ENCODE results near the gene MAFG.
"Not testable (repeated sequence)": the region's sequence is repeated elsewhere in the genome, so short reads cannot be mapped to it uniquely, and the experiment has no call there.

Gene MAFG

DNA sequence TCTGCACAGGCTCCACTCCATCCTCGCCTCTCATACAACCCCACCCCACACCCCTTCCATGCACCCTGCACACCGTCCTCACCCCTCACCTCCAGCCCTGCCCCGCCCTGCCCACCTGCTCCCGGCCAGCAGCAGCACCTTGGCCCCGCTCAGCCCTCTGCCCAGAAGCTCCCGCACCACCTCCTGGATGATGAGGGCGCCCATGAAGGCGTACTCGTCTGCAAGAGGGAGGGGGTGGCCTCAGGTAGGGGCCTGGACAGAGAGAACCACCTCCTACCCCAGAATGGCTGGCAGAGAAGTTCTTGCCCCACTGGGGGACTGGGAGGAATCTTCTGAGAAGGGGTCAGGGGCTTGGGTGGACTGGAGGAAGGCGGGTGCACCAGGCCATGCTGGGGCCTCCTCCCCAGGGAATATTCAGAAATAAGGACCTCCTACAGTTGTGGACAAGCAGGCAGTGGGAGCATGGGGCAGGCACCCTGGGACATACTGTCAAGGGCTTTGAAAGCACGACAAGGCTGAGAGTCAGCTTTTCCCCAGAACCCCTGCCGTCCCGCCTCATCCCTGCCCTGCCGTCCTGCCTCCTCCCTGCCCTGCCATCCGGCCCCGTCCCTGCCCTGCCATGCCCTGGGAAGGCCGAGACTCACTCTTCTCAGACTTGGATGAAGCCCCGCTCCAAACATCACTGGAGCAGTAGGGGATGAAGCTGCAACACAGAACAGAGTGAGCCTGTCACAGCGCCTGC, 30.3 kb upstream of the MAFG start:
- DNase-seq = no peak

DNA sequence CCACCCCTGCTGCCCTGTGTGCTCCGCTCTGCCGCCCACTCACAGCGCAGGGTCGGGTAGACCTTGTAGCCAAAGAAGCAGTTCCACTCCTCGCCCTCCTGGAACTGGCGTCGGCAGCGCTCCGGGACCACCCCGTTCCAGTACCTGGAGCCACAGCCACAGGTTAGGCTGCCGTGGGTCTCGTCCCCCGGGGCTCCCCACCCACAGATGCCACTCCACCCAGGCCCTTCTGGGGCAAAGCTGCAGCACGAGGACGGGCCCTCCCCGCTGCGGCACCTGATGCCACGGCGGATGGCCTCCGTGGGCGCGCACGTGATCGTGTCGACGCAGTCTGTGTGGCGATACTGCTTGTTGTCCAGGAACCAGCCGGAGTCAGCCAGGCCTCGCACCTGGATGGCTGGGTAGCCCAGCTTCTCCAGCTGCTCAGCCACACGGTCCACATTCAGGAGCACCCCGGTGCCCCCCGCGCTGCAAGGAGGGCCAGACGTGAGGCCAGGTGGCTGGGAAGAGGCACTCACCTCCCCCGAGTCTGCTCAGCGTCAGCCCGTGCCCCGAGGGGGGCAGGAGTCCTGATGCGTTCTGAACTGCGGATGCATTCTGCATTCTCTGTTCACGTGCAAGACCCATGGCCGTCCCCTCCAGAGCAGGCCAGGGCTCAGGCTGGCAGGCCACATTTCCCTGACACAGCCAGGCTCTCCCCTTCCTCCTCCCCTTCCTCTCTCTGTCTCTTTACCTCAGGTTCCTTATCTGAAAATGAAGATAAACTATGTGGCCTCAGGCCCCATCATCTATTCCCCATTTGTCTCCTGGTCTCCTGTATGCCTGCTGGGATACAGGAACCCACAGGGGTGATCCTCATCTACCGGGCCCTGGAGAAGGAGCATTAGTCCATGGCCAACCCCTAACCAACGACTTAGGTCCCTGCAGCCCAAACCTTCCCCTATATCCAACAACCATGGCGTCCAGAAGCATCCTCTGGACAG, 29.4 kb upstream of the MAFG start:
- no peak for DNase-seq

DNA sequence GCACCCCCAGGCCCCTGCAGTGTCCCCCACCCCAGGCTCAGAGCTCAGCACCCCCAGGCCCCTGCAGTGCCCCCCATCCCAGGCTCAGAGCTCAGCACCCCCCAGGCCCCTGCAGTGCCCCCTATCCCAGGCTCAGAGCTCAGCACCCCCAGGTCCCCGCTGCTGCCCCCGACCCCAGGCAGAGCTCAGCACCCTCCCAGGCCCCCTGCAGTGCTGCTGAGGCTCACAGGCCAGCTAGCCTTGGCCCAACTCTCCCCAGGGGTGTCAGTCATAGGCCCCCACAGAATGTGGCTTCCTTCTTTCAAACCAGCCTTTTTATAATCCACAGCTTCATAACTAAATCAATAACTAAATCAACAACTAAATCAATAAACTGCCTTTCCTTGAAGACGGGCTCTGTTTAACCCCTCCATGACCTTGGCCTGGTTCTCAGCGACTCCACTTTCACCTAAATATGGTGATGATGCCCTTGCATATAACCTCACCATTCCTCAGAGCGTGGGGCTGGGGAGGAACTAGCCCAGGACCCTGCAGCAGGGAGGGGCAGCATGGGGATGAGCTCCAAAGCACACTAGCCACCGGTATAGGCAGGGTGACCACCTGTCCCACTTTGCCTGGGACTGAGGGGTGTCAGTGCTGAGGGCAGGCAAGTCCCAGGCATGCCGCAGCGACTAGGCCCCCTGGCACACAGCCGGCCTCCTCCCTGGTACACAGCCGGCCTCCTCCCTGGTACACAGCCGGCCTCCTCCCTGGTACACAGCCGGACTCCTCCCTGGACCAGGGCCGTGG, 28.4 kb upstream of the MAFG start:
- no peak for DNase-seq

DNA sequence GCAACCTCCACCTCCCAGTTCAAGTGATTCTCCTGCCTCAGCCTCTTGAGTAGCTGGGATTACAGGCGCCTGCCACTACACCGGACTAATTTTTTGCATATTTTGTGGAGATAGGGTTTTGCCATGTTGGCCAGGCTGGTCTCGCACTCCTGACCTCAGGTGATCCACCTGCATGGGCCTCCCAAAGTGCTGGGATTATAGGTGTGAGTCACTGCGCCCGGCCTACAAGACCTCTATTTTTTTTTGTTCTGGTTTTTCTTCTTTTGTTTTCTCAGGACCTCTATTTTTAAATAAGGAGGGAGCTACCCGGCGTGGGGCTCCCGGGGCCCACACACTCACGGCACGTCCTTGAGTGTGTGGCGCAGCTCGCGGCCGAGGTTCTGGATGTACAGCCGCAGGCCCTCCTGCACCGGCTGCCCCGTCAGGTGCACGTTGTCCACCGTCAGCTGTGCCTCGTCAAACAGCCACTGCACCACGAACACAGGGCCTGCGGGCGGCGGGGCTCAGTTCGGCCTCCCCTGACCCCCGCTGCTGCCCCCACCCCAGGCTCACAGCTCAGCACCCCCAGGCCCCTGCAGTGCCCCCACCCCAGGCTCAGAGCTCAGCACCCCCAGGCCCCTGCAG, 27.6 kb upstream of the MAFG start:
- DNase-seq = no peak

DNA sequence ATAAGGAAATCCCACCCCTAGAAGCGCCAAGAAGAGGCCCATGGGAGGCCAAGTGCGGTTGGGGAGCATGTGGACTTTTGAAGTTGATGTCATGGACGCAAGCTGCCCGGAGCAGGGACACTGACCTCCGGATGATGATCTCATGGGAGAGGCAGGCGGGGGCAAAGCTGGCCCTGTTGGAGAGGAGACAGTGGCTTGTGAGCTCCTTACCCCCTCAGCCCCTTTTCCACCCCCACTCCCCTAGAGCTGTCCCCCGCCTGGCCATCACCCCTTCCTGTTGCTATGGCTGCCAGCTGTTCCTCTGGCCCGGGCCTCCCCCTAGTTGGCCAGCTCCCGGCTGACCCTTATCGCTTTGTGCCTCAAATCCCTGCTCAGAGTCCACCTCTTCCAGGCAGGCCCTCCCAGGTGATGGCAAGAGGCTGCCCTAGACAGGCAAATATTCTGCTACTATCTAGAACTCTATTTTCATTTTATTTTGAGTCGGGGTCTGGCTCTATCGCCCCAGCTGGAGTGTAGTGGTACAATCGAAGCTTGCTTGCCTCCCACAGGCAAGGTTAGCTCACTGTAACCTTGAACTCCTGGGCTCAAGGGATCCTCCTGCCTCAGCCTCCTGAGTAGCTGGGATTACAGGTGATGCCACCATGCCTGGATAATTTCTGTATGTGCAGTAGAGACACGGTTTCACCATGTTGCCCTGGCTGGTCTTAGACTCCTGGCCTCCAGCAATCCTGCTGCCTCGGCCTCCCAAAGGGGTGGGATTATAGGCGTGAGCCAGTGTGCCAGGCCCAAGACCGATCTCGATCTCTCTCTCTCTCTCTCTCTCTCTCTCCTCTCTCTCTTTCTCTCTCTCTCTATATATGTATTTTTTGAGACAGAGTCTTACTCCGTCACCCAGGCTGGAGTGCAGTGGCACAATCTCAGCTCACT, 26.9 kb upstream of the MAFG start:
- no peak for DNase-seq

DNA sequence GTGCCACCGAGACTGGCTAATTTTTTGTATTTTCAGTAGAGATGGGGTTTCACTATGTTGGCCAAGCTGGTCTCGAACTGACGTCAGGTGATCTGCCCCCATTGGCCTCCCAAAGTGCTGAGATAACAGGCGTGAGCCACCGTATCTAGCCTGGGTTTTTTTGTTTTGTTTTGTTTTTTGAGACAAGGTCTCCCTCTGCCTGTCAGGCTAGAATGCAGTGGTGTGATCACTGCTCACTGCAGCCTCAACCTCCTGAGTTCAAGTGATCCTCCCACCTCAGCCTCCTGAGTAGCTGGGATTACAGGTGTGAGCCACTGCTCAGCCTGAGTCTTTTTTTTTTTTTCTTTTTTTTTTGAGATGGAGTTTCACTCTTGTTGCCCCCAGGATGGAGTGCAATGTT, 25.9 kb upstream of the MAFG start:
- not testable (repeated sequence) for DNase-seq

DNA sequence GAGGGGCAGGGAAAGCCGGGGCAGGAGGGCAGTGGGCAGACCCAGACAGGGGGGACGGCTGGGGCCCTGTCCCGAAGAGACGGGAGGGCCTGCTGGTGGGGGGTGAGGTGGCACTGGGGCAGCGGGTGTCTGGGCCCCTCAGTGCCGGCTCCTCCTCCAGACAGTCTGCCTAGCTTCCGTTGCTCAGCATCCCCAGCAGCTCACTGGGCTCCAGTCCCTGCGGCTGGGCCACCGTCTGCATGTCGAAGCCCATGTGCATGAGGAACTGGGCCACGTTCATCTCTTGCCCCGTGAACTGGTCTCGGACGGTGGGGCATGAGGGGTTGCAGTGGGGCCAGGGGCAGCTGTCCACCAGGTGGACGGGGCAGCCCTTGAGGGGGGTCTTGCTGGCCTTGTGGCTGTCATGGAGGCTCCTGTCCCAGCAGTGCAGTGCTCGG, 25.3 kb upstream of the MAFG start:
- no peak for DNase-seq

DNA sequence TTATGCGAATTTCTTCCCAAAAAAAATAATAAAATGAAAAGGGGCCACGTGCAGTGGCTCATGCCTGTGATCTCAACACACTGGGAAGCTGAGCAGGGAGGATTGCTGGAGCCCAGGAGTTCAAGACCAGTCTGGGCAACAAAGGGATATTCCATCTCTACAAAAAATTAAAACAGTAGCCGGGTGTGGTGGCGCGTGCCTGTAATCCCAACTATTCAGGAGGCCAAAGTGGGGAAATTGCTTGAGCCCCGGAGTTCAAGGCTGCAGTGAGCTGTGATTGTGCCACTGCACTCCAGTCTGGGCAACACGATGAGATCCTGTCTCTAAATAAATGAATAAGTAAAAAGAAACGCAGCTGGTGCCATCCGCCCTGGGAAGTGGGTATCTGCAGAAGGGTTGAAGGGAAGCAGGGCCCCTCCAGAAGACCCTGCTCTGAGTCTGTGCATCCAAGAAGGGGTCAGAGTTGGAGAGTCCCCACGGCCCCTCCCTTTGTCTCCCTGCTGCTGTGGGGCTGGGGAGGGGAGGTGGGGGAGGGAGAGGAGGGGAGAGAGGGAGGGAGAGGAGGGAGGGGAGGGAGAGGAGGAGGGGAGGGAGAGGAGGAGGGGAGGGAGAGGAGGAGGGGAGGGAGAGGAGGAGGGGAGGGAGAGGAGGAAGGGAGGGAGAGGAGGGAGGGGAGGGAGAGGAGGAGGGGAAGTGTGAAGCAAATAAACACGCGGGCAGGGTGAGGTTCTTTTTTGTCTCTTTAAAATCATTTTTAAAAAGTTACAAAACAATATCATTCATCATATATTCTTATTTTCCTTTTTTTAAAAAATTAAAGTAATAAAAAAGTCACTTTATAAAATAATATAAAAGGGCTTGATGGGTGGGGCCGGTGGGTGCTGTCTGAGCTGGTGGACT, 24.5 kb upstream of the MAFG start:
- DNase-seq = no peak

DNA sequence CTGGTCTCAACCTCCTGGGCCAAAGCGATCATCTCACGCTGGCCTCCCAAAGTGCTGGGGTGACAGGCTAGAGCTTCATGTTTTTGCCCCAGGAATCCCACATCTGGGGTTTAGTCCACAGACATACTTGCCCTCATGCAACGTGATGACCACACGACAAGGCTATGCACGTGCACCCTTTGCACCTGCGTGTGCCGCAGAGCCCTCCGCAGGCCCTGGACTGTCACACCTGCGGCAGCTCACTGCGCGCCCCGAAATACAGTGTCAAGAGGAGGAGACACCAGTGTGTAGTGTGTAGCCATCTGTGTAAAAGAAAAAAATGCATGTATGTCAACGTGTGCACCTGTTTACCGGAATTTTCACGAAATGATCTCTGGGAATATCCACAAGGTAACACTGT, 23.0 kb upstream of the MAFG start:
- DNase-seq = no peak

DNA sequence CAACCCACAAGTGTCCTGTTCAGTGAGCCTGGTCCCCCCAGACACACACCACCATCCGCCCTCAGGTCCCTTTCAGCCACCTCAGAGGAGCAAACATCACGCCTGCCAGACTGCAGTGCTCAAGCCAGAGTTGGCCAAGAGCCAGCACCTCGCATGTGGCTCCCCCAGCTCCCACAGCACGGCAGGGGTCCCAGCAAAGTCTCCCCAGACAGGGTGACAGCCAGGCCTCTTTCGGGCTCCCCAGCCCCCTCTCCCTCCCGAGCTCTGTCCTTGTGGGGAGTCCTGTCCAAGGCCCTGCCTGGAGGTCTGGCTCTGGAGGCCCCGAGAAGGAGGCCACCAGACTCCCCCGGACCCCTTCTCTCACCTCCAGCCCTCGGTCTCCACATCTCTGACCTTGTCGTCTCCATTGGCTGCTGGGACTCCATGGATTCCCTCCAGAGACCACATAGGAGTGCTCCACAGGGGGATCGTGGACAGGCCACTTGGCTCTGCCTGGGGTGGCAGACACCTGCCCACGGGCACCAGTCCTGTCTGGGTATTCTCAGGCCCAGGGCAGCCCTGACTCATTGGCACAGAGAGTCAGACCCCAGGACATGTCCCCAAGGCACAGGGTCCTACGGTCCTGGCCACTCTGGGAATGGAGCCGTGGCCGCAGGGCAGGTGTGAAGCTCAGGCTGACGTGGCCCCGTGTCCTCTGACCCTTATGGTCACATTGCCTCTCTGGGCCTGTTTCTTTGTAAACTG, 21.3 kb upstream of the MAFG start:
- DNase-seq = no peak

DNA sequence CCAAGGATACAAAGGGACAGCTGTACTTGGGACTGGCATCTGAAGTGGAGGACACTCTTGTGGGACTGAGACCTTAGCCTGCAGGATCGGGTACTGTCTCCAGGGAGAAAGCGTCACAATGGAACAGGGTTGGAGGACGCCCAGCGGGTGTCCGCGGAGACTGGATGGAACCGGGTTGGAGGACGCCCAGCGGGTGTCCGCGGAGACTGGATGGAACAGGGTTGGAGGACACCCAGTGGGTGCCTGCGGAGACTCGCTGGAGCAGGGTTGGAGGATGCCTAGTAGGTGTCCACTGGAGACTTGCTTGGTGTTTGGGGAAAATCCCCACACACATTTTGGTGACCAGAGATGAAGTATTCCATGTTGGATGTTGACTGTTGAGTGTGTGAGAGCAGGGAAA, 19.7 kb upstream of the MAFG start, which contains the start of gene MYADML2:
MYADML2 (minus strand) TSS at position 45 of the 400 bp plus-strand sequence. CDS start 5,492 bp downstream, outside the sequence.
- no peak for DNase-seq

DNA sequence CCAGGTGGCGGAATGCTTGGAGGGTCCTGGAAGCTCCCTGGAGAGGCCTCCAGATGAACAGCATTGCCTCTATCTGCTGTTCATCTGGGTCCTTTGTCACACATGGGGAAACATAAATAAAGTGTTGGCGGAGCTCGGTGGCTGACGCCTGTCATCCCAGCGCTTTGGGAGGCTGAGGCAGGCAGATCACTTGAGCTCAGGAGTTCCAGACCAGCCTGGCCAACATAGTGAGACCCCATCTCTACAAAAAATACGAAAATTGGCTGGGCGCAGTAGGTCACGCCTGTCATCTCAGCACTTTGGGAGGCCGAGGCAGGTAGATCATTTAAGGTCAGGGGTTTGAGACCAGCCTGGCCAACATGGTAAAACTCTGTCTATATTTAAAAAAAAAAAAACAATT, 17.3 kb upstream of the MAFG start:
- DNase-seq = no peak

DNA sequence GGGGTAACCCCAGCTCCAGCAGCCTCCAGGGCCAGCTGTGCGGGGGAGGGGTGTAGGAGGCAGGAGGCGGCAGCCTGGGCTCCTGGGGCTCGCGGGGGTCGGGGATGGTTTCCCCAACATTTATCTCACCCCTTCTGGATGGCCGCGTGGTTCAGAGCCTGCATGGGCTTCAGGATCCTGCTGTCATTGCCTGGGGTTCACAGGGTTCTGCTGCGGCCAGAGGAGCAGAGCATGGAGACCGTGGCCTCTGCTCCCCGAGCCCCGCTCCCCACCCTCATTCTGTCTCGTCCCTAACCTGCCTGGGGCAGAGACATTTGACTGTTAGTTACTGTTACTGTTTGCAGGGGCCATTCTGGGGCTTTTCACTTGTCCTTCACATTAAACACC, 14.6 kb upstream of the MAFG start:
- no peak for DNase-seq

DNA sequence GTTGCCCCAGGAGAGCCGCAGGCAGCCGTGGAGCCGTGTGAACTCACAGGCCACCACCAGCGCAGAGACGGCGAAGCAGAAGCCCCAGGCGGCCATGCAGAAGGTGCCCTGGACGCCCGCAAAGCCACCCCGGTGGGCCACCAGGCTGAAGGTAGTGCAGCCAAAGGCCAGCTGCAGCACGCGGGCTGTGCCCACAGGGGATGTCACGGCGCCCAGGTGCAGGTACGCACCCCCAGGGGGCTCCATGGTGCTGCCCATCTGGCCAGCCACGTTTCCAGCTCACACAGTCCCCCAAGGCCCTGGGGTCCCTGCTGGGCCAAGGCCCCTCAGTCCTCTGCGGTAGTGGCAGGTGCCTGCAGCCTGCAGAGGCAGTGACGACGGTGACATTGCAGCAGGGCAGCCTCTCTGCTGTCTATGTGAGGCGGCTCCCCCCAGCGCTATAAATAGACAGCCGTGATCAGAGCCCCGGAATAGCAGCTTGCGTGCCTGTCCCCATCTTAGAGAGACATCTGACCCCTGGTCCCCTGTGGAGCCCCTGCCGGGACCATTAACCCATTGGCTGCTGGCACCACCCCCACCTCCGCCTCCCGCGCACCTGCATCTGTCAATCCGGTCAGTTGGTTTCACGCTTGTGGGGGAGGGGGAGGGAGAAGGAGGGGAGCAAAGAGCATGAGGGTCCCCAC, 14.1 kb upstream of the MAFG start:
- no peak for DNase-seq

DNA sequence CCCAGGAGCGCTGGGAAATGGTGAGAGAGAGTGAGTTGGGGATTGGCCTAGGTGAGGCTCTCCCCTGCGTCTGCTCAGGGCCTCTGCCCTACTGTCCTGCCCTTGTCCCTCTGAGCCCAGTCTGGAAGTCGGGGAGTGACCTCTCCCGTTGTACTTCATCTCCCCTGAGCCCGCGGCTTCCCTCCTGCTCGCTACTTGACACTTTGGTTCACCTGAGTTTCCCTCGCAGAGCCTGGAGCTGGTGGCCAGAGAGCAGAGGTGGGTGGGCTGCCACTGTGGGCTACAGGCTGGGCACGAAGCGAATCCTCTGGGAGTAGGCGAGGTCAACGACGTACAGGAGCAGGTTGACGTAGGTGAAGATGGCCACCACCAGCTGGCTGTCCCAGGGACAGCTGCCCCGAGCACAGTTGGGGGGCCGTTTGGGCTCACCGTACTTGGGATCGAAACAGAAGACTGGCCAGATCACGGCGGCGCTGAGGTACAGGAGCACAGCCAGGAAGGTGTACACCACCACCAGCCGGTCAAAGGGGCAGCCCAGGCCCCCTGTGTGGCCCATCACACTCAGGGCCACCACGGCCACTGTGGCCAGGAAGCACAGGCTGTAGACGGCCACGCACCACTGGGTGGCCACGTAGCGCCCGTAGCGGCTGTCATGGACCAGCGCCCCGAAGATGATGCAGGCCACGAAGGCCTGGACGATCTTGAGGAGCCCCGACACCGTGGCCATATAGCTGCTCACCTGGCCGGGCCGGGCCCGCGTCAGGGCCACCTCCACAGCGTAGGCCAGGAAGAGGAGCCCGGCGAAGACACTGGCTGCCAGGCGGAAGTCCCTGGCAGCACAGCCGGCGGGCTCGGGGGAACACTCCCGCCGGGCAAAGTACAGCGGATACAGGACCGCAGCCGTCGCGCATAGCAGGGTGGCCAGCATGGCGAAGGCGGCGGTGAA, 13.3 kb upstream of the MAFG start:
- no peak for DNase-seq

DNA sequence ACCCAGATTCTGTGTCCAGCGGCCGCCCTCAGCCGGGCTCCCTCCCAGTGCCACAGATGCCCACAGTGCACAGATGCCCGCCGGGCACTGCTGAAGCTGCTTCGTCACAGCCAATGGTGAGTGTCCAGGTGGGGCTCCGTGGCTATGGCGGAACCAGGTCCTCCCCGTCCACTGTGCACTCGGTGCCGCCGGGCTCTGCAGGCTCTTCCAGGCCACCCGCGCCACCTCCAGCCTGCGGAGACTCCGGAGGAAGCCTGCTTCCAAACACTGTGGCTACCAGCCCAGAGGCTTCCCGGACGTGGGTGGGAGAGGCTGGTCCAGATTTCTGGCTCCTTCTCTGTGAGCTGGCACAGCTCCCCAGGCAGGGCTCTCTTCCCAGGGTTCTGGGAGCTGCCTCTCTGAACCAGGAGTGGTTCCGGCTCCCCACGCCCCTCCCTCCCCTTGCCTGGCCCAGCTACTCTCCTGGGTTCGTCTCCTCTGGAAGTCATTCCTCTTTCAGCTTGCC, 12.4 kb upstream of the MAFG start:
- DNase-seq = no peak

DNA sequence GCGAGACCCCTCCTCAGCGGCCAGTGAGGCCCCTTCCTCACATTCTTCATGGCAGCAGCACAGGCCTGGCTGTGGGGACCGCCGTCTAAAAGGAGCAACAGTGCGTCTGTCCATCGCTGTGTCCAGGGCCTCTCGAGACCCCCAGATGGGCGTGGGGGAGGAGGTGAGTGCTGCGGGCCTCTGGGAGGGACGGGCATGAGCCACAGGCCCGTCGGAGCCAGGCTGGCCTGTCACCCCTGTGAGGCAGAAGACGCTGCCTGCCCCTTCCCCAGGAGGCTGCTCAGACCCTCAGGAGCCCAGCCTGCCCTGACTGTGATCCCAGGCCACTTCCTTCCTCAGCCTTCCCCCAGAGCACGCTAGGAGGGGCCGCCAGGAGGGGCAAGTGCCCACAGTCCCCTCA, 11.7 kb upstream of the MAFG start:
- DNase-seq = no peak

DNA sequence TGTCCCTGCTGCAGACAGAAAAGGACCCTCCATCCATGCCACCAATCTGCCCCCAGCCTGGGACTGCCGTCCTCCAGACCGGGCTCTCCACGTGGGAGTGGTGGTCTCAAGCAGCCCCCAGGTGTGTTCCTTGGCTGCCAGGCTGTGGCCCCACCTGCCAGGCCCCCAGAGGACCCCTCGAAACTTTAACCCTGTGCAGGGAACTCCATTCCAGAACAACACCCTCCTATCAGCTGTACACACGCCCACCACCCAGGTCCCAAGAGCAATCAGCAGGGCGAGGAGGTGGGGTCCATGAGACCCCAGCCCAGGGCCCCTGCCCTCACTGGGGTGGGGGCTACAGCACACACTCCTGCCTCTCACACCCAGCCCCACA, 8.2 kb upstream of the MAFG start:
- DNase-seq = no peak

Data from CD4-positive, alpha-beta T cell treated with Interferon gamma for 1 hour (primary cell).